Mesenchymal stem cell (in vitro differentiated cells and primary cell): ENCODE results near the gene PLTP.

Experiments used
- DNase-seq: peaks from one replicate; pipeline ENCODE4 v3.0.0-alpha.2; 2013
- H2AFZ ChIP-seq: one replicate; pipeline ENCODE4 v1.6.1; 2013; ENCODE audit warnings: low read depth, mild to moderate bottlenecking, control low read depth, inconsistent platforms, low read length, moderate library complexity
- H2AK5ac ChIP-seq: 2 replicates; pipeline ENCODE4 v1.6.1; 2013; ENCODE audit warnings: low read length, moderate library complexity, mild to moderate bottlenecking, inconsistent platforms; ENCODE audit not compliant: severe bottlenecking
- H2BK120ac ChIP-seq: one replicate; pipeline ENCODE4 v1.6.1; 2013; ENCODE audit warnings: low read depth, mild to moderate bottlenecking, inconsistent platforms, low read length, moderate library complexity
- H2BK12ac ChIP-seq, 2 experiments: one replicate each; pipeline ENCODE4 v1.6.1; 2013; ENCODE audit warnings: inconsistent platforms in 2 of 2, low read length in 2 of 2, mild to moderate bottlenecking in 2 of 2, moderate library complexity in 2 of 2, control low read depth in 1 of 2
- H2BK15ac ChIP-seq: one replicate; pipeline ENCODE4 v1.6.1; 2013; ENCODE audit warnings: mild to moderate bottlenecking, low read depth, inconsistent platforms; ENCODE audit not compliant: poor library complexity, severe bottlenecking
- H2BK5ac ChIP-seq: 2 replicates; pipeline ENCODE4 v1.6.1; 2013; ENCODE audit warnings: low read depth, mild to moderate bottlenecking, low read length, control low read depth, inconsistent platforms; ENCODE audit not compliant: poor library complexity, severe bottlenecking
- H3K14ac ChIP-seq, 2 experiments: one replicate each; pipeline ENCODE4 v1.6.1; 2013; ENCODE audit warnings: inconsistent platforms in 2 of 2, low read length in 2 of 2, control low read depth in 1 of 2, mild to moderate bottlenecking in 1 of 2, moderate library complexity in 1 of 2
- H3K18ac ChIP-seq, 2 experiments: one replicate each; pipeline ENCODE4 v1.6.1; 2013; ENCODE audit warnings: inconsistent platforms in 2 of 2, low read length in 2 of 2, control low read depth in 1 of 2, low read depth in 1 of 2, mild to moderate bottlenecking in 1 of 2
- H3K23ac ChIP-seq, 2 experiments: one replicate each; pipeline ENCODE4 v1.6.1; 2013; ENCODE audit warnings: inconsistent platforms in 2 of 2, low read length in 2 of 2, mild to moderate bottlenecking in 2 of 2, moderate library complexity in 2 of 2, control low read depth in 1 of 2
- H3K27ac ChIP-seq: 2 replicates; pipeline ENCODE4 v1.5.1; 2013; ENCODE audit warnings: mild to moderate bottlenecking, moderate library complexity, low read length, control low read depth, inconsistent platforms; ENCODE audit not compliant: poor library complexity, severe bottlenecking
- H3K27me3 ChIP-seq, 2 experiments: 2 replicates each; pipeline versions ENCODE4 v1.6.1 to v1.7.0; 2013; ENCODE audit warnings: low read length in 2 of 2, mild to moderate bottlenecking in 2 of 2, moderate library complexity in 2 of 2, control low read depth in 1 of 2, inconsistent platforms in 1 of 2; ENCODE audit not compliant: control insufficient read depth in 1 of 2, insufficient read depth in 1 of 2
- H3K36me3 ChIP-seq, 2 experiments: 2 replicates each; pipeline versions ENCODE4 v1.6.1 to v1.7.0; 2013; ENCODE audit warnings: low read length in 2 of 2, control low read depth in 1 of 2, inconsistent platforms in 1 of 2, low read depth in 1 of 2, mild to moderate bottlenecking in 1 of 2; ENCODE audit not compliant: insufficient read depth in 2 of 2, control insufficient read depth in 1 of 2
- H3K4ac ChIP-seq, 2 experiments: one replicate each; pipeline ENCODE4 v1.6.1; 2013; ENCODE audit warnings: inconsistent platforms in 2 of 2, low read length in 2 of 2, mild to moderate bottlenecking in 2 of 2, moderate library complexity in 2 of 2, control low read depth in 1 of 2, low read depth in 1 of 2
- H3K4me1 ChIP-seq: 2 replicates; pipeline ENCODE4 v1.6.1; 2013; ENCODE audit warnings: low read depth, low read length, control low read depth; ENCODE audit not compliant: control insufficient read depth, insufficient read depth
- H3K4me2 ChIP-seq: 2 replicates; pipeline ENCODE4 v1.6.1; 2013; ENCODE audit warnings: low read length, mild to moderate bottlenecking, inconsistent platforms; ENCODE audit not compliant: poor library complexity, severe bottlenecking
- H3K4me3 ChIP-seq, 2 experiments: 2 replicates each; pipeline versions ENCODE4 v1.5.1 to v1.7.0; 2013; ENCODE audit warnings: low read length in 2 of 2, mild to moderate bottlenecking in 2 of 2, control low read depth in 1 of 2, low read depth in 1 of 2; ENCODE audit not compliant: insufficient read depth in 1 of 2
- H3K79me1 ChIP-seq: replicated peaks from 2 replicates; pipeline ENCODE4 v1.6.1; 2013; ENCODE audit warnings: mild to moderate bottlenecking, control low read depth, low read length, inconsistent platforms; ENCODE audit not compliant: poor library complexity, severe bottlenecking
- H3K9ac ChIP-seq: 2 replicates; pipeline ENCODE4 v1.7.0; 2013; ENCODE audit warnings: mild to moderate bottlenecking, low read length, moderate library complexity
- H3K9me3 ChIP-seq: 2 replicates; pipeline ENCODE4 v1.7.0; 2013; ENCODE audit warnings: mild to moderate bottlenecking, low read length; ENCODE audit not compliant: control insufficient read depth
- H4K8ac ChIP-seq: one replicate; pipeline ENCODE4 v1.6.1; 2013; ENCODE audit warnings: inconsistent platforms, mild to moderate bottlenecking, low read length, moderate library complexity
- H4K91ac ChIP-seq: one replicate; pipeline ENCODE4 v1.6.1; 2013; ENCODE audit warnings: mild to moderate bottlenecking, low read length, inconsistent platforms
- WGBS: methylation state at CpG from one replicate; pipeline ENCODE4 v1.1.7; 2013; ENCODE audit warnings: mixed read lengths; 5-methylcytosine and 5-hydroxymethylcytosine counted together

PLTP gene

DNA sequence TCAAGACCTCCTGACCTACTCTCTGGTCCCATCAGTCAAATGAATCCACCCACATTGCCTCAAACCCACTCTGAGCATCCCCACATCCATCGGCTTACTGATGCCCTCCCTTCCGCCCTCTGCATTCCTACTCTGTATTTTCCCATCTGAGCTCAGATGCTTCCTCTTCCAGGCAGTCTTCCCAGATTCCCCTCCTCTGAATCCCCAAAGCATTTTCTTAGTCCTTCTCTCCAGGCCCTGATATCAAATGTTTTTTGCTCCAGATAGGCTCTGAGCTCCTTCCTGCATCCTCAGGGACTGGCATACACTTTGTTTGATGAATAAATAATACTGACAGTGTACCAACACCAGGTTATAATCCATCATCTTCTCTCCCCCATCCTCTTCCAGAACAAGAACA lies 3.9 kb downstream of the PLTP start:
- H3K79me1 ChIP-seq = peaks cover 11% of the 10 kb centered on the region

DNA sequence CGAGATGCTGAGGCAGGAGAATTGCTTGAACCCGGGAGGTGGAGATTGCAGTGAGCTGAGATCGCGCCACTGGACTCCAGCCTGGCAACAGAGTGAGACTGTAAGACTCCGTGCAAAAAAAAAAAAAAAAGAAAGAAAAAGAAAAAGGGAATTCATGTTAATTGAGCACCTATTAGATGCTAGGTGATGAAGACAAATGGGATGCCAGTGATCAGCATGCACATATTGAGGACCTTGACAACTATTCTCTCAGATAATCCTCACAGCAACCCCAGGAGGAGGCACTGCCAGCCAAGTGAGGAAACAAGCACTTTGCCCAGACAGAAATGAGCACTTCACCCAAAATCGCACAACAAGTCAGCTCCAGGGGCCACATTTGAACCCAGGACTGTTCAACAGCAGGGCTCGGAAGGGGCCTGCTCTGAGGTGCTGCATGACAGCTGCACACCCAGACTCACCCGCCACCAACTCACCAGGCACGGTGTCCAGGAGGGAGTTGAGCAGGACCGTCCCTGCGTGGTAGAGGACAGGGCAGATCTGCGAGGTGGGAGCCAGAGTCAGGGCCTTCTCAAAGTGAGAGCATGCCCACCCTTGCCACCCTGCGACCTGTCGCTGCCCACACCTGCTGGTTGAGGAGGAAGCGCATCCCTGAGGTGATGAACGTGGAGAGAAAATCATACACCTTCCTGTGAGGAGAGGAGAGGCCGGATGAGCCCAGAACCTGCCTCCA lies 4.6 kb downstream of the PLTP start:
- Histone ChIP-seq H2BK12ac (no peak overlapping the region), H2AFZ (no peak overlapping the region), H3K27me3 (no peaks in the 10 kb centered on the region), H2BK120ac (no peak overlapping the region), H3K79me1 (peaks cover 11% of the 10 kb centered on the region), H3K27ac (no peak overlapping the region), H2BK5ac (no peak overlapping the region), H3K14ac (no peak overlapping the region), H4K91ac (no peak overlapping the region), H2AK5ac (no peak overlapping the region), H2BK15ac (no peak overlapping the region), H3K36me3 (peaks cover 41 to 43% of the 10 kb centered on the region in 2 experiments), H4K8ac (no peak overlapping the region), H3K4me3 (no peak overlapping the region), H3K9ac (no peak overlapping the region), H3K4ac (no peak overlapping the region), H3K23ac (no peak overlapping the region), H3K9me3 (no peaks in the 10 kb centered on the region), H3K4me2 (no peak overlapping the region), H3K4me1 (peaks cover 25% of the 10 kb centered on the region), H3K18ac (no peak overlapping the region)
- no peak for DNase-seq
- WGBS = 96% methylated on average over 17 of the region's 17 CpGs

More for the DNA sequence above, 3.9 kb downstream of the PLTP start:
- H3K4me3 ChIP-seq = no peak overlapping the region
- no peak overlapping the region for H3K4ac ChIP-seq
- H2BK12ac ChIP-seq = no peak overlapping the region
- H3K36me3 ChIP-seq = peaks cover 39 to 43% of the 10 kb centered on the region in 2 experiments
- no peak overlapping the region for H3K23ac ChIP-seq
- H4K91ac ChIP-seq = no peak overlapping the region
- H3K4me1 ChIP-seq = peaks cover 27% of the 10 kb centered on the region
- no peak overlapping the region for H3K27ac ChIP-seq
- WGBS = 96% methylated on average over 2 of the region's 2 CpGs
- no peak overlapping the region for H3K4me2 ChIP-seq
- no peak overlapping the region for H3K14ac ChIP-seq
- no peak overlapping the region for H2AK5ac ChIP-seq
- H3K9ac ChIP-seq = no peak overlapping the region
- H3K27me3 ChIP-seq = no peaks in the 10 kb centered on the region
- H3K9me3 ChIP-seq = no peaks in the 10 kb centered on the region
- H2AFZ ChIP-seq = no peak overlapping the region
- no peak overlapping the region for H4K8ac ChIP-seq
- no peak overlapping the region for H2BK5ac ChIP-seq
- H2BK120ac ChIP-seq = no peak overlapping the region
- H2BK15ac ChIP-seq = no peak overlapping the region
- DNase-seq = no peak
- H3K18ac ChIP-seq = no peak overlapping the region

DNA sequence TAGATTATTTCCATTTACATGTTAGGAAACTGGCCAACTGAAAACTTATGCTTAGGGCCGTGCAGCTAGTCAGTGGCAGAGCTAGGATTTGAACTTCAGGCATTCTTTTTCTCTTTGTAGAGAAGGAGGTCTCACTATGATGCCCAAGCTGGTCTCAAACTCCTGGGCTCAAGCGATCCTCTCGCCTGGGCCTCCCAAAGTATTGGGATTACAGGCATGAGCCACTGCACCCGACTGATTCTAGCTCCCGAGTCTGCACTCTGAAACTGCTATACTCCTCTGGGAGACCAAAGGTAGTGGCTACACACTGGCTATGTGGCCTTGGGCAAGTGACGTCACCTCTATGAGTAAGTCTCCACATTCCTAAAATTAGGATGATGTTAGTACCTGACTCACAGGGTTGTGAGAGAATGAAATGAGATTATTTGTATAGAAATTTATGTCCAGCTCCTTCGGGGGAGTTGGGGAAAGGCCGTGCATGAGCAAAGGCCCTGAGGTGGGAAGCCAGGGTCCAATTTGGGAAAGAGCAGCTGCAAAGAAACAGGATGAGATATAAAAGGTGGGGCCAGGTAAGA lies 6.4 kb downstream of the PLTP start:
- Histone ChIP-seq H2AK5ac (no peak overlapping the region), H3K23ac (no peak overlapping the region)
- WGBS = 93% methylated on average over 8 of the region's 8 CpGs

DNA sequence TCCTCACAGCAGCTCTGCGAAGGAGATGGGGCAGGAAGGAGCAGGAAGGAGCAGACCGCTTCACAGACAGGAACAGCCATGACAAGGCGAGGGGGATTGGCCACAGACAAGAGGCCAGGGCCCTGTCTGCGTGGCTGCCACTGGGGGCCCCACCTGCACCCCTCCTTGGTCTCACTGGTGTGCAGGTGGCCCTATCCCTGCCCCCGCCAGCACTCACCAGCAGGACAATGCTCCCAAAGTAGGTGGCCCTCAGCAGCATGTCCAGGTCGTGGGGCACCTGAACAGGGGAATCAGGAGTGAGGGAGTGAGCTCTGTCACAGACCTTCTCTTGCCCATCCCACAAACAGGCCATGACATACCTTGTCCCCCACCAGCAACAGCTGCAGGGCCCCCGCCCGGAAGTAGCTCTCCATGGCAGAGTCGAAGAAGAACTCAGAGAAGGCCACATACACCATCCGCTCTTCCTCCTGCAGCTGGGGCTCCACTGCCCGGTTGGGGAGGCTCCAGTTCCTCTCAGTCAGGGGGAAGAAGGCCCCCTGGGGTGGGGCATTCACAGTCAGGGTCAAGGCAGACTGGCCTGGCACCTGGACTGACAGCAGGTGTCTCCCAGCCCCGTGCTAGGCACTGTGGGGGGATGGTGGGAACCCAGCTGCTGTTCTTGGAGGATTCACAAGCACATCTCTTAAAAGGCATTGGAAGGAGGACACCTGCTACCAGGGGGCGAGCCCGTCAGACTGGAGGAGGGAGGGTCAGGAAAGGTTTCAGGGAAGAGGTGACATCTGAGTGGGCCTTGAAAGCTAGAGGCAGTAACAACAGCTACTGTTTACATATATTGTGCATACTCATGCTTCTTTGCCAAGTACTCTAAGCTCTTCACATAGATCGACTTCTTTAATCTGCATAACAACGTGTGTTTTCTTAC lies 7.1 kb downstream of the PLTP start:
- Histone ChIP-seq H3K18ac (no peak overlapping the region), H3K4me3 (no peak overlapping the region), H2BK15ac (no peak overlapping the region), H4K8ac (no peak overlapping the region), H2BK5ac (no peak overlapping the region), H2AFZ (no peak overlapping the region), H3K4me2 (no peak overlapping the region), H3K4me1 (peaks cover 13% of the 10 kb centered on the region), H3K27me3 (no peaks in the 10 kb centered on the region), H3K9me3 (no peaks in the 10 kb centered on the region), H3K27ac (no peak overlapping the region), H3K9ac (no peak overlapping the region), H2AK5ac (no peak overlapping the region), H3K4ac (no peak overlapping the region), H2BK12ac (no peak overlapping the region), H4K91ac (no peak overlapping the region), H3K23ac (no peak overlapping the region), H3K79me1 (peaks cover 6% of the 10 kb centered on the region), H2BK120ac (no peak overlapping the region), H3K14ac (no peak overlapping the region), H3K36me3 (peaks cover 49 to 61% of the 10 kb centered on the region in 2 experiments)
- WGBS = 93% methylated on average over 13 of the region's 16 CpGs
- no peak for DNase-seq

More for the DNA sequence above, 6.4 kb downstream of the PLTP start:
- H3K27me3 ChIP-seq = no peaks in the 10 kb centered on the region
- H3K9me3 ChIP-seq = no peaks in the 10 kb centered on the region
- H3K4me3 ChIP-seq = no peak overlapping the region
- peaks cover 9% of the 10 kb centered on the region for H3K79me1 ChIP-seq
- no peak overlapping the region for H2AFZ ChIP-seq
- H4K91ac ChIP-seq = no peak overlapping the region
- H3K4me1 ChIP-seq = peaks cover 15% of the 10 kb centered on the region
- H4K8ac ChIP-seq = no peak overlapping the region
- no peak overlapping the region for H2BK12ac ChIP-seq
- no peak overlapping the region for H3K18ac ChIP-seq
- H3K9ac ChIP-seq = no peak overlapping the region
- no peak overlapping the region for H3K4me2 ChIP-seq
- H2BK15ac ChIP-seq = no peak overlapping the region
- no peak overlapping the region for H3K4ac ChIP-seq
- no peak overlapping the region for H2BK120ac ChIP-seq
- H3K36me3 ChIP-seq = peaks cover 47 to 57% of the 10 kb centered on the region in 2 experiments
- no peak for DNase-seq
- no peak overlapping the region for H3K27ac ChIP-seq
- H3K14ac ChIP-seq = no peak overlapping the region
- no peak overlapping the region for H2BK5ac ChIP-seq
